Liver (tissue), 3 donors: ENCODE measurements around the gene ZNF710.

Source experiments
- ATF3 ChIP-seq: IDR thresholded peaks from 2 replicates; pipeline ENCODE4 v1.6.1; 2016; ENCODE audit warnings: antibody characterized with exemption
- CTCF ChIP-seq: fragments of 150-350 bp; IDR thresholded peaks from 2 replicates; pipeline ENCODE4 v1.5.1; 2017; ENCODE audit warnings: improper control_type of control experiment, low read depth, low read length; ENCODE audit not compliant: missing input control
- EGR1 ChIP-seq, 2 donors: IDR thresholded peaks; 2 replicates each; pipeline ENCODE4 v1.6.1; 2016 to 2018; ENCODE audit warnings: antibody characterized with exemption in 2 of 2, low read depth in 2 of 2
- GABPA ChIP-seq, 2 donors: IDR thresholded peaks in 1 of 2; conservative IDR thresholded peaks in 1 of 2; 2 replicates each; pipeline ENCODE4 v1.6.1; 2016; ENCODE audit warnings: antibody characterized with exemption in 2 of 2, mild to moderate bottlenecking in 1 of 2, moderate library complexity in 1 of 2
- HNF4G ChIP-seq: IDR thresholded peaks from 2 replicates; pipeline ENCODE4 v1.6.1; 2016; ENCODE audit warnings: antibody characterized with exemption
- JUND ChIP-seq, 2 donors: IDR thresholded peaks; 2 replicates each; pipeline ENCODE4 v1.6.1; 2016; ENCODE audit warnings: antibody characterized with exemption in 2 of 2
- MAX ChIP-seq: IDR thresholded peaks from 2 replicates; pipeline ENCODE4 v1.6.1; 2016; ENCODE audit warnings: antibody characterized with exemption
- NR2F2 ChIP-seq: IDR thresholded peaks from 2 replicates; pipeline ENCODE4 v1.6.1; 2016; ENCODE audit warnings: antibody characterized with exemption
- REST ChIP-seq: IDR thresholded peaks from 2 replicates; pipeline ENCODE4 v1.6.1; 2016; ENCODE audit warnings: antibody characterized with exemption, mild to moderate bottlenecking
- RXRA ChIP-seq, 2 donors: IDR thresholded peaks; 2 replicates each; pipeline ENCODE4 v1.6.1; 2017 to 2018; ENCODE audit warnings: antibody characterized with exemption in 2 of 2, mild to moderate bottlenecking in 1 of 2
- TAF1 ChIP-seq: conservative IDR thresholded peaks from 2 replicates; pipeline ENCODE4 v1.6.1; 2016; ENCODE audit warnings: antibody characterized with exemption, mild to moderate bottlenecking
- YY1 ChIP-seq: IDR thresholded peaks from 2 replicates; pipeline ENCODE4 v1.6.1; 2016; ENCODE audit warnings: antibody characterized with exemption, mild to moderate bottlenecking
- donor health status: healthy.
- donor health status: healthy.

GRCh38 chr15:90033006-90033405 lies 31.9 kb downstream of the ZNF710 start:
- TF ChIP-seq CTCF (no peak), RXRA (IDR thresholded peaks at IDR 0.05) (no peak), NR2F2 (no peak), JUND (IDR thresholded peaks at IDR 0.05) (no peak), GABPA (IDR thresholded peaks at IDR 0.05 in 1 of 2, conservative IDR thresholded peaks at IDR 0.05 in 1 of 2) (no peak), MAX (no peak), REST (no peak), ATF3 (no peak), TAF1 (no peak), HNF4G (no peak), EGR1 (IDR thresholded peaks at IDR 0.05; ENCODE audit: low read depth in 2 of 2) (no peak), YY1 (no peak)
